ENCODE results near the gene P3H3.

The P3H3 gene

GRCh38 chr12:6851921-6852650 lies 23.9 kb downstream of the P3H3 start, which contains the start of gene USP5:
Gene USP5 (plus strand): TSS chr12:6852150. CDS start chr12:6852180, 30 bp downstream.
- Histone ChIP-seq H2AFZ (ENCODE audit: low read length) (peak within 1 kb of the TSS; percentile 84), H4K20me1 (ENCODE audit: insufficient read depth, low read length) (no peaks in the 10 kb centered on the region), H3K9me3 (replicated peaks; ENCODE audit: insufficient read depth, low read length) (no peaks in the 10 kb centered on the region), H3K9me2 (replicated peaks; ENCODE audit: insufficient read depth, low read length) (no peaks in the 10 kb centered on the region), H3K36me3 (replicated peaks; ENCODE audit: insufficient read depth, low read length) (no peaks in the 10 kb centered on the region), H3K4me2 (ENCODE audit: low read depth, low read length) (peak within 1 kb of the TSS; percentile 97), H3F3A (ENCODE audit: insufficient read depth, low read length) (peaks cover 10% of the 10 kb centered on the region), H3K79me2 (ENCODE audit: low read length) (peaks cover 60% of the 10 kb centered on the region), H3K4me3 (ENCODE audit: low read length) (peak within 1 kb of the TSS; percentile 87), H3K27ac (ENCODE audit: low read length) (peak within 1 kb of the TSS; percentile 72; the same call in 1 of the 2 replicates), H3K27me3 (replicated peaks; ENCODE audit: insufficient read depth, low read length) (no peaks in the 10 kb centered on the region), H3K9ac (ENCODE audit: low read length) (peak within 1 kb of the TSS; percentile 65), H3K4me1 (ENCODE audit: low read length) (peaks cover 28% of the 10 kb centered on the region)
- peak; percentile 99 for DNase-seq
- TF ChIP-seq EZH2 (optimal IDR thresholded peaks at IDR 0.05; ENCODE audit: low read depth, low read length) (no peak), EZH2phosphoT487 (IDR thresholded peaks at IDR 0.05; ENCODE audit: low read length) (no peak), CTCF (IDR thresholded peaks at IDR 0.05; ENCODE audit: low read length) (no peak)

GRCh38 chr12:6852651-6853354 lies 24.6 kb downstream of the P3H3 start:
- Histone ChIP-seq H2AFZ (ENCODE audit: low read length) (no peak overlapping the region), H3K27ac (ENCODE audit: low read length) (peak overlapping the region; percentile 42; the same call in 1 of the 2 replicates), H3K79me2 (ENCODE audit: low read length) (peaks cover 60% of the 10 kb centered on the region), H3F3A (ENCODE audit: insufficient read depth, low read length) (peaks cover 10% of the 10 kb centered on the region), H3K36me3 (replicated peaks; ENCODE audit: insufficient read depth, low read length) (peaks cover 6% of the 10 kb centered on the region), H4K20me1 (ENCODE audit: insufficient read depth, low read length) (no peaks in the 10 kb centered on the region), H3K4me1 (ENCODE audit: low read length) (peaks cover 28% of the 10 kb centered on the region), H3K27me3 (replicated peaks; ENCODE audit: insufficient read depth, low read length) (no peaks in the 10 kb centered on the region), H3K4me2 (ENCODE audit: low read depth, low read length) (peak overlapping the region; percentile 89), H3K9me2 (replicated peaks; ENCODE audit: insufficient read depth, low read length) (no peaks in the 10 kb centered on the region), H3K4me3 (ENCODE audit: low read length) (peak overlapping the region; percentile 87), H3K9me3 (replicated peaks; ENCODE audit: insufficient read depth, low read length) (no peaks in the 10 kb centered on the region), H3K9ac (ENCODE audit: low read length) (peak overlapping the region; percentile 52)
- DNase-seq = peak; percentile 63
- TF ChIP-seq CTCF (IDR thresholded peaks at IDR 0.05; ENCODE audit: low read length) (no peak), EZH2 (optimal IDR thresholded peaks at IDR 0.05; ENCODE audit: low read depth, low read length) (no peak), EZH2phosphoT487 (IDR thresholded peaks at IDR 0.05; ENCODE audit: low read length) (no peak)

GRCh38 chr12:6853626-6854025 lies 25.4 kb downstream of the P3H3 start:
- peak overlapping the region; percentile 89 for H3K4me2 ChIP-seq (ENCODE audit: low read depth, low read length)
- H3K36me3 ChIP-seq (replicated peaks; ENCODE audit: insufficient read depth, low read length) = peaks cover 12% of the 10 kb centered on the region
- H3K27me3 ChIP-seq (replicated peaks; ENCODE audit: insufficient read depth, low read length) = no peaks in the 10 kb centered on the region
- H3K9me3 ChIP-seq (replicated peaks; ENCODE audit: insufficient read depth, low read length) = no peaks in the 10 kb centered on the region
- H3F3A ChIP-seq (ENCODE audit: insufficient read depth, low read length) = peaks cover 10% of the 10 kb centered on the region
- no peak for DNase-seq
- TF ChIP-seq EZH2 (optimal IDR thresholded peaks at IDR 0.05; ENCODE audit: low read depth, low read length) (no peak), CTCF (IDR thresholded peaks at IDR 0.05; ENCODE audit: low read length) (no peak), EZH2phosphoT487 (IDR thresholded peaks at IDR 0.05; ENCODE audit: low read length) (no peak)
- peak overlapping the region; percentile 42; the same call in 1 of the 2 replicates for H3K27ac ChIP-seq (ENCODE audit: low read length)
- no peaks in the 10 kb centered on the region for H3K9me2 ChIP-seq (replicated peaks; ENCODE audit: insufficient read depth, low read length)
- peaks cover 28% of the 10 kb centered on the region for H3K4me1 ChIP-seq (ENCODE audit: low read length)
- no peak overlapping the region for H2AFZ ChIP-seq (ENCODE audit: low read length)
- H3K4me3 ChIP-seq (ENCODE audit: low read length) = peak overlapping the region; percentile 87
- no peaks in the 10 kb centered on the region for H4K20me1 ChIP-seq (ENCODE audit: insufficient read depth, low read length)
- peaks cover 60% of the 10 kb centered on the region for H3K79me2 ChIP-seq (ENCODE audit: low read length)
- H3K9ac ChIP-seq (ENCODE audit: low read length) = peak overlapping the region; percentile 52
